Nephron (organoid): ENCODE data around the gene NEDD4L.

Source experiments
- H3K27ac Mint-ChIP-seq, 3 experiments: 2 replicates each; pipeline ENCODE4 v1.8.0; 2020; ENCODE audit warnings: mixed read lengths in 3 of 3, mild to moderate bottlenecking in 2 of 3, moderate library complexity in 1 of 3
- H3K27me3 Mint-ChIP-seq: 2 replicates; pipeline ENCODE4 v1.8.0; 2021; ENCODE audit warnings: low read depth, mild to moderate bottlenecking, moderate library complexity, mixed read lengths
- H3K36me3 Mint-ChIP-seq: 2 replicates; pipeline ENCODE4 v1.8.0; 2020; ENCODE audit warnings: low read depth, mixed read lengths
- H3K4me1 Mint-ChIP-seq: 2 replicates; pipeline ENCODE4 v1.8.0; 2020; ENCODE audit warnings: mixed read lengths
- H3K4me3 Mint-ChIP-seq, 3 experiments: 2 replicates each; pipeline ENCODE4 v1.8.0; 2020; ENCODE audit warnings: mild to moderate bottlenecking in 3 of 3, mixed read lengths in 3 of 3, moderate library complexity in 2 of 3
- H3K9me3 Mint-ChIP-seq: 2 replicates; pipeline ENCODE4 v1.8.0; 2020; ENCODE audit warnings: mixed read lengths
- TF ChIP-seq, protein P1 (sequence below), 3 experiments: fragments of 200-600 bp; sonication (generic); IDR thresholded peaks; one replicate each; pipeline ENCODE4 v1.5.0; 2021; ENCODE audit warnings: antibody characterized with exemption in 3 of 3; ENCODE audit not compliant: unreplicated experiment in 3 of 3

The NEDD4L gene

DNA sequence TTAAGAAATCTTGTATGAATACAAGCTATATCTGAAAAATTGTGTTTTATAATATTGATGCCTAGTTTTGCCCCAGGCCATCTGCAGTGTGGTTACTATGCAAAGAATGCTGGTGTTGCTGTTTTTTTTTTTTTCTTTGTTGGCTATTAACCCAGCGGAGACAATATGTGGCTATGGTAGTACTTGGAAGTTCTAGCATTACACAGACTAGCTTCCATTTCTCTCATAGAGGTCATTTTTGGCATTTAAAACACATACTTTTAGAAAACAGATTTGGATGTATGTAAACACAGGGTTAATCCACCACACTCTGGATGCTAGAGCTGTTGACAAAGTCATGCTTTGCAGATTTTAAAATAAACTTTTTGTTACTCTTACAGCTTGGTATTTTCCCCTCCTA, 209.8 kb downstream of the NEDD4L start:
- Mint-ChIP-seq H3K9me3 (no peaks in the 10 kb centered on the region), H3K27me3 (no peaks in the 10 kb centered on the region), H3K27ac (peak overlapping the region in 2 of 3 experiments; percentile 65 to 89), H3K4me3 (no peak overlapping the region), H3K4me1 (peaks cover 55% of the 10 kb centered on the region), H3K36me3 (peaks cover 22% of the 10 kb centered on the region)
- TF ChIP-seq, protein P1, sequence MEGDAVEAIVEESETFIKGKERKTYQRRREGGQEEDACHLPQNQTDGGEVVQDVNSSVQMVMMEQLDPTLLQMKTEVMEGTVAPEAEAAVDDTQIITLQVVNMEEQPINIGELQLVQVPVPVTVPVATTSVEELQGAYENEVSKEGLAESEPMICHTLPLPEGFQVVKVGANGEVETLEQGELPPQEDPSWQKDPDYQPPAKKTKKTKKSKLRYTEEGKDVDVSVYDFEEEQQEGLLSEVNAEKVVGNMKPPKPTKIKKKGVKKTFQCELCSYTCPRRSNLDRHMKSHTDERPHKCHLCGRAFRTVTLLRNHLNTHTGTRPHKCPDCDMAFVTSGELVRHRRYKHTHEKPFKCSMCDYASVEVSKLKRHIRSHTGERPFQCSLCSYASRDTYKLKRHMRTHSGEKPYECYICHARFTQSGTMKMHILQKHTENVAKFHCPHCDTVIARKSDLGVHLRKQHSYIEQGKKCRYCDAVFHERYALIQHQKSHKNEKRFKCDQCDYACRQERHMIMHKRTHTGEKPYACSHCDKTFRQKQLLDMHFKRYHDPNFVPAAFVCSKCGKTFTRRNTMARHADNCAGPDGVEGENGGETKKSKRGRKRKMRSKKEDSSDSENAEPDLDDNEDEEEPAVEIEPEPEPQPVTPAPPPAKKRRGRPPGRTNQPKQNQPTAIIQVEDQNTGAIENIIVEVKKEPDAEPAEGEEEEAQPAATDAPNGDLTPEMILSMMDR (IDR thresholded peaks at IDR 0.05; ENCODE audit: unreplicated experiment in 3 of 3), result no peak

DNA sequence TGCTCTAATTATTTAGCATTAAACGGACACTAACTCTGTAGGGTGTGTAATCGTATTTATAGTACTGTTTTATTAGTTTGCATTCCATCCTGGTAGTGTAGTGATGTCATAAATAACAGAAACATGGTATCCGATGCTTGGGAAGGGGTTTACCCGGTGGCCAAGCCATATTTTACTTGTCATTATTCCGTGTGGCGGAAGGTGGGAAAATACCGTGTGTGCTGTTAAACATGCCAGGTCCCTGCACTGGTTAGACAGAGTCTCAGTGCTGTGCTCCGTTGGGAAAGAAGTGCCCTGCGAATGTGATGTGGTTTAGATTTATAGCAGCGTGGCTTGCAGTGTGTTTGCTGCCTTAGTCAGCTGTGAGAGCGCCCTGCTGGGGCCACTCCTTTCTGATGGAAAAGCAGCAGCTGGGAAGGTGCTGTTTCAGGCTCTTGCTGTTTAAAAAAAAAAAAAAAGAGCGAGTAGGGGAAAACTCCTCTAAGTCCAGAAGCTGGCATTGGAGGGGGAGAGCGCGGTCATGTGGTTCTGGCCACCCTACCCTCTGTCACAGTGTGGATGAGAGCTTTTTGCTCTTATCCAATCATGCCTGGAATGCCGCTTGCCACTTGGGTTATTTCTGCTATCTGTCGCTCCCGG, 211.0 kb downstream of the NEDD4L start:
- H3K27me3 Mint-ChIP-seq, result no peaks in the 10 kb centered on the region

DNA sequence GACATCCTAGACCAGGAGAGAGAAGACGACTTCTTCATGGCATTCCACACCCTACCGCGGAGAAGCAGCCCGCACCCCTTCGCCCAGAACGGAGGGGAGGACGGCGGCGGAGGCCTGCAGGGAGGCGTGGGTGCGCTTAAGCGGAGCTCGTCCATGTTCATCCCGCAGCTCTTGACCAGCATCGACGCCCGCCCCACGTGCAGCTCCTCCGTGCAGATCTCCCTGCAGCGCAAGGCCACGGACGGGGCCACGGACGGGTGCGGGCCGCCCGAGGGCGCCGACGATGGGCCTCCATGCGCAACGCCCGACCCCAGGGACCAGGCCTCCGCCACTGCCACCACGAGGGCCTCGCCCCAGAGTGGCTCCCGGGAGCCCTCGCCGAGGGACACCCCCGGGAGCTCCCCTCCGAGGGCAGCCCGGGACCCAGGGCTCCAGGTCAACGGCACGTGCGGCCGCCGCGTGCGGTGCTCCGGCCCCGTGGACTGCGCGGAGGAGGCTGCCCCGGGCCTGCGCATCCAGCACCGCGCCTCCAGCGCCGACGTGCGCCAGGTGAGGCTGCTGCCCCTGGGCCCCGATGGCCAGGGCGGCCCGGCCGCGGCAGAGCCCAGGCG, 211.8 kb downstream of the NEDD4L start:
- Mint-ChIP-seq H3K4me3 (peak overlapping the region; percentile 64 to 95 (median 88)), H3K36me3 (peaks cover 24% of the 10 kb centered on the region), H3K4me1 (peaks cover 63% of the 10 kb centered on the region)

More for the DNA sequence above, 211.0 kb downstream of the NEDD4L start:
- TF ChIP-seq, protein P1 (IDR thresholded peaks at IDR 0.05; ENCODE audit: unreplicated experiment in 3 of 3), result no peak
- Mint-ChIP-seq H3K4me3 (peak overlapping the region; percentile 64 to 95 (median 88)), H3K27ac (peak overlapping the region; percentile 54 to 89 (median 72)), H3K36me3 (peaks cover 24% of the 10 kb centered on the region), H3K9me3 (no peaks in the 10 kb centered on the region), H3K4me1 (peaks cover 55% of the 10 kb centered on the region)

DNA sequence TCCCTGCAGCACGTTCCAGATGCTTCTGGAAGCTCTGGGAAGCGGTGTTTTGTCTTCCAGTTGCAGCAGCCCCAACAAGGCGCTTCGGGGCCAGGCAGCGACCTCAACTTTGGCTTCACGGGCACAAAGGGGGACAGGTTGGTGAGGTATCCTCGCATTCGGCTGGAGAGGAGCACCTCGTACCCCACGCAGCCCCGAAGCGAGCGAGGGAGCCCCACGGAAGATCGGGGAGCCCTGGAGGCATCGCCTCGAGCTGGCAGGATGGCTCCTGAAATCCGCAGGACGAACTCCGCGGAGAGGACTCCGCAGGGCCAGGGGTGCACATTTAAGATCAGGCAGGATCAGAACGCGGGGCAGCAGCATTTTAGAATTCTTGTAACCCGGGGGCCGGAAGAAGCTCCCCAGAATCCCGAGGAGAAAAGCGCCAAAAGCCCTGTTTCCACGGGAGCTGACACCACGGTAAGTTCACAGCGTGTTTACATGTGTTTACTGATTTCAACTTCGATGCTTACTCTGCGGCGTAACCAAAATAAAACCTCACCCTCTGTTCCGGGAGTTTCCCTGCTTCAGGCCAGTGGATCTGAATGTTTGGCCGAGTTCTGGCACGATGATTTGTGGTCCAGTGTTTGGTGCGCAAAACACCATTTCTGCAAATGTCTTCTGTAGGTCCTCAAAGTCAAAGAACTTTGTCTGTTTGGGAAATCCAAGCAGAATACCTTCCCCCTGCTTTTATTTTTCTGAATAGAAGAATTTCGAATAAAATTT, 212.5 kb downstream of the NEDD4L start:
- Mint-ChIP-seq H3K4me1 (peaks cover 67% of the 10 kb centered on the region), H3K36me3 (peaks cover 24% of the 10 kb centered on the region), H3K27me3 (no peaks in the 10 kb centered on the region), H3K4me3 (peak overlapping the region; percentile 69 to 92 (median 84)), H3K27ac (peak overlapping the region; percentile 93 to 97 (median 93)), H3K9me3 (no peaks in the 10 kb centered on the region)
- TF ChIP-seq, protein P1 (IDR thresholded peaks at IDR 0.05; ENCODE audit: unreplicated experiment in 3 of 3), result no peak

More for the DNA sequence above, 211.8 kb downstream of the NEDD4L start:
- H3K9me3 Mint-ChIP-seq, result no peaks in the 10 kb centered on the region
- TF ChIP-seq, protein P1 (IDR thresholded peaks at IDR 0.05; ENCODE audit: unreplicated experiment in 3 of 3), result no peak
- H3K27ac Mint-ChIP-seq, result peak overlapping the region; percentile 54 to 89 (median 72)
- H3K27me3 Mint-ChIP-seq, result no peaks in the 10 kb centered on the region

DNA sequence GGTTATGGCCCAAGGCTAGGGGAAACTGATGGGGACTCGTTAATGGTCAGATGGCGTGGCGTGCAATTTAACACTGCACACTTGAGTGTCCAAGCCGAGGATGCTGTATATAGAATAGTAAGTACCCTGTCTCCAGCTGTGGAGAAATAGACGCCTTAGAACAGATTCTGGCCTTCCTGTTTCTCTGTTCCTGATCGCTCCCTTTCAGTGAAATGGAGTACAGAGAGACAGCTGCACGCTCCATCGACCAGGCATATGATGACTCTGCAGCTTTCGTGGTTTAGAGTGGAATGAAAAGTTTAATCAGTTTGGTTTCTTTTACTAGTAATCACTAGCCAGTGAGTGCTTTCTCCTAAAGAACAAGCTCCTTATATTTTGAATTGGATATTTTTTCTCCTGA, 213.4 kb downstream of the NEDD4L start:
- no peaks in the 10 kb centered on the region for H3K27me3 Mint-ChIP-seq
- TF ChIP-seq, protein P1 (IDR thresholded peaks at IDR 0.05; ENCODE audit: unreplicated experiment in 3 of 3), result no peak
- H3K9me3 Mint-ChIP-seq, result no peaks in the 10 kb centered on the region
- H3K36me3 Mint-ChIP-seq, result peaks cover 24% of the 10 kb centered on the region
- peak overlapping the region; percentile 93 to 97 (median 93) for H3K27ac Mint-ChIP-seq
- H3K4me1 Mint-ChIP-seq, result peaks cover 61% of the 10 kb centered on the region
- H3K4me3 Mint-ChIP-seq, result peak overlapping the region; percentile 69 to 92 (median 84)
